Measurements from ENCODE around the gene MUSK. TPM values are rescaled to one million over a fixed set of nuclear protein-coding genes. Genes with fewer than 3 reads are reported as not detected.

Gene MUSK
- total and polyA plus RNA-seq, 2 of the 8 experiments (the other 6 are each of a cell fraction or from before 2014, with no cell fraction given) = not detected

GRCh38 chr9:110815361-110815760, 146.8 kb downstream of the MUSK start:
- Histone ChIP-seq H3K4me1 (replicated peaks in 1 of 4; ENCODE audit: control insufficient read depth in 3 of 4, insufficient read depth in 4 of 4, low read length in 3 of 4) (no peaks in the 10 kb centered on the region), H3K18ac (ENCODE audit: extremely low read depth, low read length) (no peak overlapping the region), H2BK5ac (ENCODE audit: low read depth, low read length) (no peak overlapping the region), H3K4ac (replicated peaks; ENCODE audit: insufficient read length, low read depth, low read length) (no peak overlapping the region), H3K23ac (ENCODE audit: insufficient read length) (no peak overlapping the region), H2AK5ac (ENCODE audit: low read depth, low read length) (no peak overlapping the region), H2BK15ac (ENCODE audit: low read length) (no peak overlapping the region), H3K14ac (ENCODE audit: insufficient read length) (no peak overlapping the region), H2BK120ac (replicated peaks; ENCODE audit: low read depth, low read length) (no peak overlapping the region), H3K9ac (replicated peaks in 1 of 4; ENCODE audit: extremely low read depth in 1 of 4, low read depth in 3 of 4, low read length in 3 of 4) (no peak overlapping the region), H3K27ac (ENCODE audit: low read depth, low read length) (no peak overlapping the region), H4K8ac (ENCODE audit: extremely low read depth, insufficient read depth, low read length) (no peak overlapping the region), H3K4me3 (ENCODE audit: extremely low read depth in 1 of 4, insufficient read depth in 2 of 4, low read depth in 3 of 4, low read length in 4 of 4) (no peak overlapping the region), H2AFZ (ENCODE audit: low read length) (no peak overlapping the region), H3K4me2 (ENCODE audit: insufficient read depth in 1 of 2, low read depth in 2 of 2, low read length in 2 of 2) (no peak overlapping the region), H3K9me3 (ENCODE audit: insufficient read depth in 2 of 2, low read depth in 1 of 2, low read length in 1 of 2) (no peaks in the 10 kb centered on the region), H2BK20ac (ENCODE audit: low read length) (no peak overlapping the region), H3K23me2 (ENCODE audit: low read depth, low read length) (no peaks in the 10 kb centered on the region), H3K36me3 (ENCODE audit: control insufficient read depth in 2 of 4, insufficient read depth in 4 of 4, low read length in 3 of 4) (no peaks in the 10 kb centered on the region), H4K20me1 (replicated peaks in 1 of 2; ENCODE audit: control insufficient read depth in 1 of 2, insufficient read depth in 2 of 2, low read length in 2 of 2) (no peaks in the 10 kb centered on the region), H3K79me2 (ENCODE audit: control insufficient read depth in 1 of 2, insufficient read depth in 2 of 2, low read length in 2 of 2) (no peaks in the 10 kb centered on the region), H3K79me1 (ENCODE audit: low read depth, low read length) (no peaks in the 10 kb centered on the region), H4K5ac (ENCODE audit: insufficient read length, low read depth, low read length) (no peak overlapping the region), H4K91ac (replicated peaks; ENCODE audit: insufficient read length, low read length) (no peak overlapping the region), H3K56ac (replicated peaks; ENCODE audit: insufficient read length, low read depth, low read length) (no peak overlapping the region), H3K27me3 (replicated peaks in 1 of 4; ENCODE audit: control insufficient read depth in 3 of 4, extremely low read depth in 1 of 4, insufficient read depth in 3 of 4, low read length in 3 of 4) (no peaks in the 10 kb centered on the region), H2BK12ac (ENCODE audit: low read depth, low read length) (no peak overlapping the region)
- POLR2A ChIA-PET (ENCODE audit: partially characterized antibody) = no interaction called here
- FAIRE-seq (no peak), DNase-seq (ENCODE audit: low read depth in 1 of 2, low spot score in 2 of 2) (no peak)
- CTCF ChIA-PET (ENCODE audit: partially characterized antibody) = no interaction called here
- WGBS, 2 experiments (ENCODE audit: extremely low coverage in 1 of 2, insufficient coverage in 1 of 2, insufficient read length in 1 of 2, insufficient replicate concordance in 2 of 2, low coverage in 1 of 2, low lambda C conversion rate in 2 of 2, missing lambda C conversion rate in 1 of 2) = 94% methylated on average over 1 of the region's 1 CpG; no CpG with 5 or more reads in 1 of the 2 experiments
- TF ChIP-seq RAD21 (IDR thresholded peaks at IDR 0.05 in 1 of 2, conservative IDR thresholded peaks at IDR 0.05 in 1 of 2; ENCODE audit: low read depth in 2 of 2, low read length in 2 of 2) (no peak), TAF7 (optimal IDR thresholded peaks at IDR 0.05; ENCODE audit: borderline replicate concordance, low read depth, low read length) (no peak), YY1 (IDR thresholded peaks at IDR 0.05; ENCODE audit: low read depth, low read length) (no peak), GTF2F1 (IDR thresholded peaks at IDR 0.05; ENCODE audit: borderline replicate concordance, low read depth, low read length) (no peak), SAP30 (IDR thresholded peaks at IDR 0.05; ENCODE audit: insufficient read depth, insufficient replicate concordance, low read length) (no peak), RXRA (IDR thresholded peaks at IDR 0.05; ENCODE audit: insufficient read depth, low read depth, low read length) (no peak), EZH2 (IDR thresholded peaks at IDR 0.05; ENCODE audit: low read depth, low read length, severe bottlenecking) (no peak), EP300 (IDR thresholded peaks at IDR 0.05; ENCODE audit: borderline replicate concordance in 1 of 2, low read depth in 2 of 2, low read length in 2 of 2) (no peak), JUND (IDR thresholded peaks at IDR 0.05; ENCODE audit: low read length) (no peak), CHD1 (IDR thresholded peaks at IDR 0.05; ENCODE audit: low read depth, low read length) (no peak), KDM4A (IDR thresholded peaks at IDR 0.05; ENCODE audit: low read depth, low read length, severe bottlenecking) (no peak), RFX5 (IDR thresholded peaks at IDR 0.05; ENCODE audit: borderline replicate concordance, low read depth, low read length) (no peak), PHF8 (conservative IDR thresholded peaks at IDR 0.05; ENCODE audit: low read depth, low read length) (no peak)
